GM12891 (cell line): ENCODE results near the gene SLC8A3.

Experiments used
- POLR2AphosphoS5 ChIP-seq: IDR thresholded peaks from 2 replicates; pipeline ENCODE4 v1.6.1; 2011; ENCODE audit warnings: low read depth, low read length, control low read depth
- SPI1 ChIP-seq: IDR thresholded peaks from 2 replicates; pipeline ENCODE4 v1.6.1; 2011; ENCODE audit warnings: low read depth, low read length, control low read depth
- TAF1 ChIP-seq: IDR thresholded peaks from 2 replicates; pipeline ENCODE4 v1.6.1; 2011; ENCODE audit warnings: low read depth, low read length, control low read depth

- TF ChIP-seq TAF1, result no peak
- no peak for TF ChIP-seq POLR2AphosphoS5
- TF ChIP-seq SPI1, result no peak
Observed at GRCh38 chr14:70023871-70024270, 164.9 kb downstream of the SLC8A3 start.
